GM06990 (cell line): ENCODE data around the gene MTUS2.

Source experiments
- DNase-seq: peaks from one replicate; pipeline ENCODE4 v3.0.0-alpha.2; 2011; ENCODE audit not compliant: insufficient read length; ENCODE audit errors: extremely low read depth
- H3K27me3 ChIP-seq: replicated peaks from 2 replicates; pipeline ENCODE4 v1.6.0; 2011; ENCODE audit warnings: low read length; ENCODE audit not compliant: control insufficient read depth, insufficient read depth
- H3K36me3 ChIP-seq: 2 replicates; pipeline ENCODE4 v1.5.1; 2011; ENCODE audit warnings: low read length; ENCODE audit not compliant: control insufficient read depth, insufficient read depth
- H3K4me3 ChIP-seq: replicated peaks from 2 replicates; pipeline ENCODE4 v1.5.1; 2011; ENCODE audit warnings: low read depth, mild to moderate bottlenecking, control low read depth, low read length
- TF ChIP-seq, protein P1 (sequence below): IDR thresholded peaks from 2 replicates; pipeline ENCODE4 v1.5.1; 2011; ENCODE audit warnings: low read length, control low read depth, mild to moderate bottlenecking, inconsistent platforms; ENCODE audit not compliant: insufficient read depth, poor library complexity, severe bottlenecking

MTUS2 gene

DNA sequence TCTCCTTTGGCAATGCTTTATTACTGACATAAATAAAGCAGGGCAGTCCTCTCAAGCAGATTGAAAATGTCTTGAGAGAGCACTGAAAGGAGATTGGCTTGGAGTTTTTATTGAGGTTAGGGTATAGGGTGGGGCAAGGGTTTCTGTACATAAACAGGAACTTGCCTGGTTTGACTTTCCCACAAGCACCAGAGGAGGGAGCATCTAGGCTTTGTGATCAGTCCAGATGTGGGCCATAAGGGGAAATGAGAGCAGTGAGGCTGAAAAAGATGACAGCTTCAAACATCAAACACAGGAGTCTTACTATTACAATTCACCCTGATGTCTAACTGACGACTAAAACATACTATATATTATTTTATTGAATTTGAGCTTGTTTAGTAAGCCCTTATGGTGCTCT, 260.9 kb downstream of the MTUS2 start:
- Histone ChIP-seq H3K4me3 (no peak overlapping the region), H3K36me3 (no peaks in the 10 kb centered on the region), H3K27me3 (no peaks in the 10 kb centered on the region)
- peak; percentile 6 for DNase-seq
- TF ChIP-seq, protein P1, sequence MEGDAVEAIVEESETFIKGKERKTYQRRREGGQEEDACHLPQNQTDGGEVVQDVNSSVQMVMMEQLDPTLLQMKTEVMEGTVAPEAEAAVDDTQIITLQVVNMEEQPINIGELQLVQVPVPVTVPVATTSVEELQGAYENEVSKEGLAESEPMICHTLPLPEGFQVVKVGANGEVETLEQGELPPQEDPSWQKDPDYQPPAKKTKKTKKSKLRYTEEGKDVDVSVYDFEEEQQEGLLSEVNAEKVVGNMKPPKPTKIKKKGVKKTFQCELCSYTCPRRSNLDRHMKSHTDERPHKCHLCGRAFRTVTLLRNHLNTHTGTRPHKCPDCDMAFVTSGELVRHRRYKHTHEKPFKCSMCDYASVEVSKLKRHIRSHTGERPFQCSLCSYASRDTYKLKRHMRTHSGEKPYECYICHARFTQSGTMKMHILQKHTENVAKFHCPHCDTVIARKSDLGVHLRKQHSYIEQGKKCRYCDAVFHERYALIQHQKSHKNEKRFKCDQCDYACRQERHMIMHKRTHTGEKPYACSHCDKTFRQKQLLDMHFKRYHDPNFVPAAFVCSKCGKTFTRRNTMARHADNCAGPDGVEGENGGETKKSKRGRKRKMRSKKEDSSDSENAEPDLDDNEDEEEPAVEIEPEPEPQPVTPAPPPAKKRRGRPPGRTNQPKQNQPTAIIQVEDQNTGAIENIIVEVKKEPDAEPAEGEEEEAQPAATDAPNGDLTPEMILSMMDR, result peak; percentile 68

DNA sequence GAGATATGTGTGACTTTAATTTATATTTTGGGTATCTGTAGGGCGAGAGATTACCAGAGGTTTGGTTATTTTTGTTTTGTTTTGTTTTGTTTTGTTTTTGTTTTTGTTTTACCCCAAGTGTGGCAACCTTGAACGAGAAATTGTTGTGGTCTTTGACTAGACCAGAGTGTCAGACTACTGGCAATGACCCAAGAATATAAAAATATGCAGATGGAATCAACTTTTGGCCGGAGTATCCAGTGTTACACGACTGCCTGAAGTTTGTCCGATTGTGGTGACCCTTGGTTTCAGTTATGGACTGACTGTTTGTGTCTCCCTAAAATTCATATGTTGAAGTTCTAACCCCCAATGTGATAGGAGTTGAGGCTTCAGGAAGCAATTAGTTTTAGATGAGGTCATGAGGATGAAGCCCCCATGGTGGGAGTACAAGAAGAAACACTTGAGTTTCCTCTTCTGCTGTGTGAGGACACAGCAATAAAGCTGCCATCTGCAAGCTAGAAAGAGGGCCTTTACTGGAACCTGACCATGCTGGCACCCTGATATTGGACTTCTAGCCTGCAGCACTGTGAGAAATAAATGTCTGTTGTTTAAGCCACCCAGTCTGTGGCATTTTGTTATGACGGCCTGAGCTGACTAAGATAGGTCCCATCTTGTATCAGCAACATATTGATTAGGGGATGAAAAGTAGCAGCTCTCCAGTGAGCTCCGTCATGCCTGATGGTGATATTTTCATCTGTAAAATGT, 261.7 kb downstream of the MTUS2 start:
- Histone ChIP-seq H3K36me3 (no peaks in the 10 kb centered on the region), H3K4me3 (no peak overlapping the region), H3K27me3 (no peaks in the 10 kb centered on the region)
- DNase-seq, result no peak
- TF ChIP-seq, protein P1, result no peak

DNA sequence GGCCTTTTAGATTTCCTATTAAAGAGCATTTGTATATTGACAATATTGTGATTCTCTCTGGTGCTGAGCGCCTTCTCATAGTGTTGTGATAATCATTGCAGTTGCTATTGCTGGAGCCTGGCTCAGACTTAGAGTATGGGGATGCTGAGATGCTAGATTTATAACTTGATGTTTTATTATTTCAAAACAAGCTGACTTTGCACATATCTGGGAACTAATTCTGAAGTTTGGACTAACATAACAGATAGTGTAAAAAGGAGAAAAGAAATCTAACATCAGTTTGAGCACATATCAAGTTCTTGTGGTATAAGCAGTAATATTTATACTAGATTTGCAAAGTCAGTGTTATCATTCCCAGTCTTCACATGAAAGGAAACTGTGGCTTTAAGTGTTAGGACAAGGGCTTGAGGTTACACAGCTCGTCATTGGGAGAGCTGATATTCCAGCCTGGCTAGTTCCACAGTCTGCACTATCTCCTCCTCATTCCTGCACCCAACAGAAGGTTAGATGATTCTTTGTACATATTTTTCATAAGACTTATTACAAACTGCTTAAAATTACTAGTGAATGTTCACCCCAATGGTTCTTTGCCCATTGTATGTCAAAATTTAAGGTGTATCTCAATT, 279.8 kb downstream of the MTUS2 start:
- Histone ChIP-seq H3K27me3 (no peaks in the 10 kb centered on the region), H3K36me3 (no peaks in the 10 kb centered on the region), H3K4me3 (no peak overlapping the region)
- no peak for DNase-seq
- TF ChIP-seq, protein P1, result no peak

DNA sequence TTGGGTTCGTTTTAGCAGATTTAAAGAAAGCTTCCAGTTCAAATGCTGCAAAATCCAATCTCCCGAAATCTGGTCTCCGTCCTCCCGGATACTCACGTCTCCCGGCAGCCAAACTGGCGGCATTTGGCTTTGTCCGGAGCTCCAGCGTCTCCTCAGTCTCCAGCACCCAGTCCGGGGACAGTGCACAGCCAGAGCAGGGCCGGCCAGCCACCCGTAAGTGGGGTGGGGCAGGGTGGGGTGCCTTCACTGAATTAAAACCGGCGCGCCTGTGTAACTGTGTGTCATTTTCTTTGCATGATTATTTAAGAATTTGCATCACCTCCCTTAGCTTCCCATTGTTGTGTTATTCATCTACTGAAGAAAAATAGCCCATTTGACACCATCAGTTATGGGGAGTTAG, 280.6 kb downstream of the MTUS2 start:
- H3K27me3 ChIP-seq, result no peaks in the 10 kb centered on the region
- DNase-seq, result no peak
- H3K36me3 ChIP-seq, result no peaks in the 10 kb centered on the region
- no peak overlapping the region for H3K4me3 ChIP-seq
- TF ChIP-seq, protein P1, result no peak

DNA sequence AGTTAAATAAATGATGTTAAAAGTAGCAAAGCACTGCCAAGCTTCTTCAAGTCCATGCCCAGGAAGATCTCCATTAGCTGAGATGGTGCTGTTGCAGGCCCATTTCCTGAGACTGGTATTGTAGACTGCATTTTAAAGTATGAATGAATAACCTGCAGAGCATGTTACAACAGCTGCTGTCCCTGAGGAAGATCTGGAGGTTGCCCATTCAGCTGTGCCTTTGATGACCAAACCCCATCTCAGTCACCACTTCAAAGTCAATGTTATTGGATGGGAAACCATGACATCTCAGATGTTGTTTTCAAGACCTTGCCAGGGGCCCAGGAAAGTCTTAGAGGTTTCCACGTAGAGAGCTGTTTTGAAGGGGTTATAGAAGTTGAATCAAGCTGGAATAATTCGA, 281.3 kb downstream of the MTUS2 start:
- Histone ChIP-seq H3K4me3 (no peak overlapping the region), H3K36me3 (no peaks in the 10 kb centered on the region), H3K27me3 (no peaks in the 10 kb centered on the region)
- TF ChIP-seq, protein P1, result no peak
- DNase-seq, result no peak
